Neural progenitor cell (in vitro differentiated cells): Measurements from ENCODE around the gene TMEM200C. TPM values are rescaled to one million over a fixed set of nuclear protein-coding genes. Genes with fewer than 3 reads are reported as not detected.

ENCODE experiments used
- DNase-seq: peaks from one replicate; pipeline ENCODE4 v3.0.0-alpha.2; 2016; ENCODE audit warnings: low spot score
- H2AFZ ChIP-seq: fragments of 200-600 bp; sonication (generic); replicated peaks from 2 replicates; pipeline ENCODE4 v1.6.1; 2016; ENCODE audit warnings: antibody characterized with exemption
- H3F3A ChIP-seq: fragments of 200-600 bp; sonication (generic); 2 replicates; pipeline ENCODE4 v1.6.1; 2016; ENCODE audit warnings: antibody characterized with exemption, low read depth
- H3K27ac ChIP-seq: fragments of 200-600 bp; sonication (generic); 2 replicates; pipeline ENCODE4 v1.5.1; 2016; ENCODE audit warnings: mild to moderate bottlenecking
- H3K27me3 ChIP-seq: fragments of 200-600 bp; sonication (generic); 2 replicates; pipeline ENCODE4 v1.6.1; 2016; ENCODE audit warnings: mild to moderate bottlenecking, moderate library complexity
- H3K36me3 ChIP-seq: fragments of 200-600 bp; sonication (generic); 2 replicates; pipeline ENCODE4 v1.5.1; 2016
- H3K4me1 ChIP-seq: fragments of 200-600 bp; sonication (generic); 2 replicates; pipeline ENCODE4 v1.6.1; 2016; ENCODE audit warnings: mixed run types
- H3K4me2 ChIP-seq: fragments of 200-600 bp; sonication (generic); 2 replicates; pipeline ENCODE4 v1.6.1; 2016
- H3K4me3 ChIP-seq: fragments of 200-600 bp; sonication (generic); 2 replicates; pipeline ENCODE4 v1.5.1; 2016
- H3K79me2 ChIP-seq: fragments of 200-600 bp; sonication (generic); 2 replicates; pipeline ENCODE4 v1.6.1; 2016; ENCODE audit warnings: low read depth
- H3K9ac ChIP-seq: fragments of 200-600 bp; sonication (generic); 2 replicates; pipeline ENCODE4 v1.6.1; 2016
- H3K9me3 ChIP-seq: fragments of 200-600 bp; sonication (generic); 2 replicates; pipeline ENCODE4 v1.5.1; 2016; ENCODE audit warnings: low read depth
- H4K20me1 ChIP-seq: fragments of 200-600 bp; sonication (generic); 2 replicates; pipeline ENCODE4 v1.6.1; 2016; ENCODE audit warnings: low read depth
- H3K27ac Mint-ChIP-seq: 3 replicates; pipeline ENCODE4 v1.8.0; 2021; ENCODE audit warnings: mixed read lengths
- H3K27me3 Mint-ChIP-seq: 2 replicates; pipeline ENCODE4 v1.8.0; 2022; ENCODE audit warnings: low read depth, mild to moderate bottlenecking, inconsistent platforms, moderate library complexity, mixed read lengths; ENCODE audit not compliant: insufficient read depth
- H3K36me3 Mint-ChIP-seq: 3 replicates; pipeline ENCODE4 v1.8.0; 2021; ENCODE audit warnings: mixed read lengths
- H3K4me1 Mint-ChIP-seq: 3 replicates; pipeline ENCODE4 v1.8.0; 2021; ENCODE audit warnings: mixed read lengths
- H3K4me3 Mint-ChIP-seq: 3 replicates; pipeline ENCODE4 v1.8.0; 2021; ENCODE audit warnings: mild to moderate bottlenecking, moderate library complexity, mixed read lengths
- H3K9me3 Mint-ChIP-seq: 3 replicates; pipeline ENCODE4 v1.8.0; 2020; ENCODE audit warnings: mixed read lengths
- CTCF ChIP-seq: fragments of 200-600 bp; sonication (generic); IDR thresholded peaks from 2 replicates; pipeline ENCODE4 v1.5.1; 2017; ENCODE audit warnings: antibody characterized with exemption, mild to moderate bottlenecking
- EZH2 ChIP-seq: fragments of 200-600 bp; sonication (generic); IDR thresholded peaks from 2 replicates; pipeline ENCODE4 v1.6.1; 2017; ENCODE audit warnings: antibody characterized with exemption, mild to moderate bottlenecking, moderate library complexity
- EZH2phosphoT487 ChIP-seq: fragments of 200-600 bp; sonication (generic); IDR thresholded peaks from 2 replicates; pipeline ENCODE4 v1.6.1; 2017; ENCODE audit warnings: antibody characterized with exemption
- total RNA-seq: library from RNA; depleted of rRNA; stranded (reverse); fragments of >200 nt; gene quantifications from 2 replicates; pipeline ENCODE4 v1.2.3, GENCODE V29; 2015; ENCODE audit warnings: low replicate concordance

Gene TMEM200C
- total RNA-seq, 1 donor from 2014 or later = 1.4 TPM

- Histone ChIP-seq H3K4me2 (no peak overlapping the region), H3K9me3 (no peaks in the 10 kb centered on the region), H2AFZ (no peak overlapping the region), H3K36me3 (no peaks in the 10 kb centered on the region), H3K27me3 (no peaks in the 10 kb centered on the region), H3K9ac (no peak overlapping the region), H3K4me3 (no peak overlapping the region), H3K27ac (no peak overlapping the region), H4K20me1 (no peaks in the 10 kb centered on the region), H3F3A (no peaks in the 10 kb centered on the region), H3K4me1 (no peaks in the 10 kb centered on the region), H3K79me2 (no peaks in the 10 kb centered on the region)
- Mint-ChIP-seq H3K9me3 (no peaks in the 10 kb centered on the region), H3K4me1 (no peaks in the 10 kb centered on the region), H3K36me3 (peaks cover 32% of the 10 kb centered on the region), H3K27ac (no peak overlapping the region), H3K4me3 (no peak overlapping the region), H3K27me3 (no peaks in the 10 kb centered on the region)
- DNase-seq = no peak
- TF ChIP-seq CTCF (no peak), EZH2 (no peak), EZH2phosphoT487 (no peak)
Observed at GRCh38 chr18:5912566-5912965, 17.2 kb upstream of the TMEM200C start.

GRCh38 chr18:5909125-5909524, 13.8 kb upstream of the TMEM200C start:
- Mint-ChIP-seq H3K27ac (no peak overlapping the region), H3K36me3 (peaks cover 33% of the 10 kb centered on the region), H3K4me3 (no peak overlapping the region), H3K27me3 (no peaks in the 10 kb centered on the region), H3K9me3 (peaks cover 9% of the 10 kb centered on the region), H3K4me1 (no peaks in the 10 kb centered on the region)
- Histone ChIP-seq H2AFZ (no peak overlapping the region), H3K9me3 (no peaks in the 10 kb centered on the region), H3K79me2 (no peaks in the 10 kb centered on the region), H3K4me2 (no peak overlapping the region), H3K27ac (no peak overlapping the region), H4K20me1 (no peaks in the 10 kb centered on the region), H3K4me3 (no peak overlapping the region), H3F3A (no peaks in the 10 kb centered on the region), H3K27me3 (no peaks in the 10 kb centered on the region), H3K9ac (no peak overlapping the region), H3K36me3 (no peaks in the 10 kb centered on the region), H3K4me1 (no peaks in the 10 kb centered on the region)
- no peak for TF ChIP-seq CTCF
- TF ChIP-seq EZH2 = no peak
- no peak for TF ChIP-seq EZH2phosphoT487
- no peak for DNase-seq

DNA sequence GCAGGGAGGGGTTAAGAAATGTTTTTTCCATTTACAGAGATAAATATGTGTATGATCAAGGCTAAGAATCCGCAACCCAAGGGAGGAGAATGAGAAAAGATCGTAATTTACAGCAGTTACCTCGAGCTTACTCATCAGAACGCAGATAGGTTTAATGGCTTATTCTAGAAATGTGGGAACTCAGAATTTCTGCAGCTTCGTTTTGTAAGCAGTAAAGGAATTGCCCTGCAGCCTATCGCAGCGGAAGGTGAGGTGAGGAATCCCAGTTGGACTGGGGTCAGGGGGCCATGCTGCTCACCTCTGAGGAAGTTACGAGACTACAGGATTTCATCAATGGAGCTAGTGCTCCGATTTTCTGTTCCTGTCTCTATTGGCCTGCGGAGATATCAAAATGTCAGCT, 8.1 kb upstream of the TMEM200C start:
- H3K27me3 ChIP-seq = no peaks in the 10 kb centered on the region
- H4K20me1 ChIP-seq = no peaks in the 10 kb centered on the region
- H3K27ac Mint-ChIP-seq = no peak overlapping the region
- no peak overlapping the region for H3K4me3 ChIP-seq
- H3K9me3 ChIP-seq = no peaks in the 10 kb centered on the region
- H3K27ac ChIP-seq = no peak overlapping the region
- no peak overlapping the region for H3K9ac ChIP-seq
- no peaks in the 10 kb centered on the region for H3K79me2 ChIP-seq
- H3K4me1 ChIP-seq = no peaks in the 10 kb centered on the region
- H3K9me3 Mint-ChIP-seq = peaks cover 15% of the 10 kb centered on the region
- no peak for DNase-seq
- peaks cover 47% of the 10 kb centered on the region for H3K36me3 Mint-ChIP-seq
- no peaks in the 10 kb centered on the region for H3K27me3 Mint-ChIP-seq
- H2AFZ ChIP-seq = no peak overlapping the region
- TF ChIP-seq EZH2phosphoT487 (no peak), CTCF (no peak), EZH2 (no peak)
- H3K4me1 Mint-ChIP-seq = no peaks in the 10 kb centered on the region
- no peak overlapping the region for H3K4me2 ChIP-seq
- no peaks in the 10 kb centered on the region for H3K36me3 ChIP-seq
- no peak overlapping the region for H3K4me3 Mint-ChIP-seq
- no peaks in the 10 kb centered on the region for H3F3A ChIP-seq

- H3K9me3 Mint-ChIP-seq = peaks cover 10% of the 10 kb centered on the region
- no peak overlapping the region for H2AFZ ChIP-seq
- H3K27ac Mint-ChIP-seq = no peak overlapping the region
- H3K4me3 Mint-ChIP-seq = no peak overlapping the region
- TF ChIP-seq EZH2 = no peak
- no peak for TF ChIP-seq EZH2phosphoT487
- no peak for TF ChIP-seq CTCF
- no peak overlapping the region for H3K27ac ChIP-seq
- no peaks in the 10 kb centered on the region for H4K20me1 ChIP-seq
- no peak overlapping the region for H3K4me3 ChIP-seq
- no peaks in the 10 kb centered on the region for H3K27me3 Mint-ChIP-seq
- DNase-seq = no peak
- peaks cover 6% of the 10 kb centered on the region for H3K27me3 ChIP-seq
- H3K36me3 Mint-ChIP-seq = peaks cover 39% of the 10 kb centered on the region
- no peak overlapping the region for H3K9ac ChIP-seq
- peaks cover 14% of the 10 kb centered on the region for H3K4me1 ChIP-seq
- H3K36me3 ChIP-seq = no peaks in the 10 kb centered on the region
- H3K79me2 ChIP-seq = peaks cover 8% of the 10 kb centered on the region
- no peak overlapping the region for H3K4me2 ChIP-seq
- H3F3A ChIP-seq = peaks cover 8% of the 10 kb centered on the region
- no peaks in the 10 kb centered on the region for H3K9me3 ChIP-seq
- H3K4me1 Mint-ChIP-seq = peaks cover 19% of the 10 kb centered on the region
Observed at GRCh38 chr18:5900262-5900661, 4.9 kb upstream of the TMEM200C start.
